HG02981 (cell line): ENCODE data around the gene CFHR2.

ENCODE experiments used
- ATAC-seq: cut with Tn5 transposase; IDR thresholded peaks from one replicate; pipeline ENCODE4 v1.9.1; 2021; ENCODE audit warnings: mild to moderate bottlenecking, moderate library complexity; ENCODE audit not compliant: unreplicated experiment

CFHR2 gene

DNA sequence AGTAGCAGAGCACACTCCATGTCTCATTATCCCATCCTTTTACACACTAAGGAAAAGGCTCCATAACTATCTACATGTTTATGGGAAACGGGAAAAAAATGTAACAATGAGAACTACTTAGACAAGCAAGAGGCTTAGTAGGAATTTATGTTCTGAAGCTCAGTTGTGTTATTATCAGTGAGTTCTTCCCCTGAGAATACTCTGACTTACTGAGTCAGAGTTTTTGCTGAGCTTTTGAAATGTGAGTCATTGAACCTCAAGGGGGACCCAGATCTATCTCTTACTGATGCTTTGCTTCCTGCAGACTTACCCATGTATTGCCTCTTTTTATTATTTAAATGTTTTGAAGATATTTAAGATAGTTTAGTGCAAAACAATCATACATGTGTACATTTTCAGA lies 53.9 kb downstream of the CFHR2 start:
- no peak for ATAC-seq

- no peak for ATAC-seq
Observed at GRCh38 chr1:197001828-197002227, 58.3 kb downstream of the CFHR2 start.

GRCh38 chr1:197003132-197003531 lies 59.6 kb downstream of the CFHR2 start:
- ATAC-seq, result no peak

- no peak for ATAC-seq
Observed at GRCh38 chr1:197008861-197009260, 65.3 kb downstream of the CFHR2 start.
